ENCODE measurements around the gene TANGO2. TPM values are rescaled to one million over a fixed set of nuclear protein-coding genes. Genes with fewer than 3 reads are reported as not detected.

Gene TANGO2
- total and polyA plus RNA-seq, 2 experiments from 2014 or later = 27.3 to 45.0 TPM

- Histone ChIP-seq H3F3A (ENCODE audit: insufficient read depth) (peaks cover 17% of the 10 kb centered on the region), H3K27me3 (replicated peaks; ENCODE audit: insufficient read depth) (no peaks in the 10 kb centered on the region), H3K4me1 (ENCODE audit: insufficient read depth) (no peaks in the 10 kb centered on the region), H3K4me3 (no peak overlapping the region), H3K36me3 (ENCODE audit: low read depth) (peaks cover 12% of the 10 kb centered on the region; the same call in 1 of the 2 replicates), H3K27ac (no peak overlapping the region), H3K9me2 (ENCODE audit: insufficient read depth) (no peaks in the 10 kb centered on the region), H4K20me1 (ENCODE audit: insufficient read depth) (no peaks in the 10 kb centered on the region), H3K9ac (peak overlapping the region; percentile 5; the same call in 1 of the 2 replicates), H3K9me3 (ENCODE audit: low read depth) (no peaks in the 10 kb centered on the region), H3K4me2 (ENCODE audit: unreplicated experiment) (no peak overlapping the region), H3K79me2 (ENCODE audit: insufficient read depth) (peaks cover 39% of the 10 kb centered on the region), H2AFZ (no peak overlapping the region)
- in situ Hi-C loops (cut with MboI) = no loop called here
- 75 to 82% methylated on average over 7 of the region's 7 CpGs for WGBS, 2 experiments (ENCODE audit: low coverage in 1 of 2, low lambda C conversion rate in 2 of 2, missing lambda C conversion rate in 2 of 2)
- DNase-seq = no peak
- TF ChIP-seq EZH2phosphoT487 (IDR thresholded peaks at IDR 0.05; ENCODE audit: insufficient read depth, low read depth) = no peak
- TF ChIP-seq EZH2 (IDR thresholded peaks at IDR 0.05; ENCODE audit: insufficient read depth, poor library complexity, severe bottlenecking) = no peak
These were observed 91.0 kb downstream of the TANGO2 start for GRCh38 chr22:20111689-20112622.

- peaks cover 42% of the 10 kb centered on the region for H3K79me2 ChIP-seq (ENCODE audit: insufficient read depth)
- H3K27ac ChIP-seq = no peak overlapping the region
- no peaks in the 10 kb centered on the region for H3K27me3 ChIP-seq (replicated peaks; ENCODE audit: insufficient read depth)
- no peaks in the 10 kb centered on the region for H3K4me1 ChIP-seq (ENCODE audit: insufficient read depth)
- no peak overlapping the region for H3K4me3 ChIP-seq
- no peak overlapping the region for H2AFZ ChIP-seq
- H4K20me1 ChIP-seq (ENCODE audit: insufficient read depth) = no peaks in the 10 kb centered on the region
- TF ChIP-seq EZH2 (IDR thresholded peaks at IDR 0.05; ENCODE audit: insufficient read depth, poor library complexity, severe bottlenecking) = no peak
- no peak for TF ChIP-seq EZH2phosphoT487 (IDR thresholded peaks at IDR 0.05; ENCODE audit: insufficient read depth, low read depth)
- DNase-seq = no peak
- no peaks in the 10 kb centered on the region for H3K9me2 ChIP-seq (ENCODE audit: insufficient read depth)
- 0 out of 2 replicates have a peak overlapping the region, but pooled peaks have one; percentile 5 for H3K9ac ChIP-seq
- no peaks in the 10 kb centered on the region for H3K9me3 ChIP-seq (ENCODE audit: low read depth)
- peaks cover 8% of the 10 kb centered on the region; the same call in 1 of the 2 replicates for H3K36me3 ChIP-seq (ENCODE audit: low read depth)
- peaks cover 17% of the 10 kb centered on the region for H3F3A ChIP-seq (ENCODE audit: insufficient read depth)
- 83 to 87% methylated on average over 21 to 24 of the region's 26 CpGs for WGBS, 2 experiments (ENCODE audit: low coverage in 1 of 2, low lambda C conversion rate in 2 of 2, missing lambda C conversion rate in 2 of 2)
- H3K4me2 ChIP-seq (ENCODE audit: unreplicated experiment) = no peak overlapping the region
- in situ Hi-C loops (cut with MboI) = no loop called here
These were observed 92.0 kb downstream of the TANGO2 start for GRCh38 chr22:20112623-20113511.

GRCh38 chr22:20113551-20114310, 92.8 kb downstream of the TANGO2 start:
- Histone ChIP-seq H3K36me3 (ENCODE audit: low read depth) (peaks cover 8% of the 10 kb centered on the region; the same call in 1 of the 2 replicates), H3K27me3 (replicated peaks; ENCODE audit: insufficient read depth) (no peaks in the 10 kb centered on the region), H3K4me2 (ENCODE audit: unreplicated experiment) (no peak overlapping the region), H3K4me1 (ENCODE audit: insufficient read depth) (peaks cover 6% of the 10 kb centered on the region), H3K9ac (no peak overlapping the region), H3K79me2 (ENCODE audit: insufficient read depth) (peaks cover 50% of the 10 kb centered on the region), H3K9me2 (ENCODE audit: insufficient read depth) (no peaks in the 10 kb centered on the region), H4K20me1 (ENCODE audit: insufficient read depth) (no peaks in the 10 kb centered on the region), H2AFZ (no peak overlapping the region), H3F3A (ENCODE audit: insufficient read depth) (peaks cover 25% of the 10 kb centered on the region), H3K9me3 (ENCODE audit: low read depth) (no peaks in the 10 kb centered on the region), H3K4me3 (no peak overlapping the region), H3K27ac (no peak overlapping the region)
- 83 to 91% methylated on average over 11 to 18 of the region's 19 CpGs for WGBS, 2 experiments (ENCODE audit: low coverage in 1 of 2, low lambda C conversion rate in 2 of 2, missing lambda C conversion rate in 2 of 2)
- in situ Hi-C loops (cut with MboI) = no loop called here
- no peak for TF ChIP-seq EZH2 (IDR thresholded peaks at IDR 0.05; ENCODE audit: insufficient read depth, poor library complexity, severe bottlenecking)
- no peak for TF ChIP-seq EZH2phosphoT487 (IDR thresholded peaks at IDR 0.05; ENCODE audit: insufficient read depth, low read depth)
- DNase-seq = no peak

Measured in GM23248 (cell line).